Esophagus (tissue), 2 donors: ENCODE data around the gene PAPPA2. TPM values are rescaled to one million over a fixed set of nuclear protein-coding genes. Genes with fewer than 3 reads are reported as not detected.

ENCODE experiments used
- H3K27ac ChIP-seq, 2 donors: one replicate each; pipeline ENCODE4 v1.5.1; 2013; ENCODE audit warnings: low read depth in 2 of 2, mild to moderate bottlenecking in 2 of 2, inconsistent platforms in 1 of 2, low read length in 1 of 2, moderate library complexity in 1 of 2
- H3K27me3 ChIP-seq, 2 donors: one replicate each; pipeline ENCODE4 v1.6.1; 2013; ENCODE audit warnings: low read length in 2 of 2, control low read depth in 1 of 2, mild to moderate bottlenecking in 1 of 2; ENCODE audit not compliant: insufficient read depth in 2 of 2, control insufficient read depth in 1 of 2
- H3K36me3 ChIP-seq, 2 donors: one replicate each; pipeline ENCODE4 v1.6.1; 2013; ENCODE audit warnings: low read length in 1 of 2; ENCODE audit not compliant: control insufficient read depth in 2 of 2, insufficient read depth in 2 of 2
- H3K4me1 ChIP-seq, 2 donors: one replicate each; pipeline ENCODE4 v1.6.1; 2013; ENCODE audit warnings: low read length in 1 of 2; ENCODE audit not compliant: control insufficient read depth in 2 of 2, insufficient read depth in 2 of 2
- H3K4me3 ChIP-seq, 2 donors: one replicate each; pipeline ENCODE4 v1.5.1; 2013; ENCODE audit warnings: low read length in 2 of 2, mild to moderate bottlenecking in 2 of 2, low read depth in 1 of 2, moderate library complexity in 1 of 2
- H3K9me3 ChIP-seq, 2 donors: one replicate each; pipeline ENCODE4 v1.6.1; 2013; ENCODE audit warnings: mild to moderate bottlenecking in 2 of 2, low read depth in 1 of 2, low read length in 1 of 2, moderate library complexity in 1 of 2; ENCODE audit not compliant: control insufficient read depth in 2 of 2, insufficient read depth in 1 of 2
- WGBS, 2 donors: extraction: QIAGEN DNeasy Blood & Tissue Kit; methylation state at CpG; one replicate each; pipeline ENCODE4 v1.1.7; 2013; 5-methylcytosine and 5-hydroxymethylcytosine counted together
- polyA plus RNA-seq, 2 donors: library from polyadenylated mRNA; stranded (reverse); fragments of 200-250 nt; gene quantifications; one replicate each; pipeline ENCODE4 v1.2.3, GENCODE V29; 2013
- donor health status: healthy with polysubstance abuse.
- donor health status: Bipolar disorder and iron deficiency.

Gene PAPPA2
- polyA plus RNA-seq, 2 donors, result under 0.01 TPM; not detected in 1

DNA sequence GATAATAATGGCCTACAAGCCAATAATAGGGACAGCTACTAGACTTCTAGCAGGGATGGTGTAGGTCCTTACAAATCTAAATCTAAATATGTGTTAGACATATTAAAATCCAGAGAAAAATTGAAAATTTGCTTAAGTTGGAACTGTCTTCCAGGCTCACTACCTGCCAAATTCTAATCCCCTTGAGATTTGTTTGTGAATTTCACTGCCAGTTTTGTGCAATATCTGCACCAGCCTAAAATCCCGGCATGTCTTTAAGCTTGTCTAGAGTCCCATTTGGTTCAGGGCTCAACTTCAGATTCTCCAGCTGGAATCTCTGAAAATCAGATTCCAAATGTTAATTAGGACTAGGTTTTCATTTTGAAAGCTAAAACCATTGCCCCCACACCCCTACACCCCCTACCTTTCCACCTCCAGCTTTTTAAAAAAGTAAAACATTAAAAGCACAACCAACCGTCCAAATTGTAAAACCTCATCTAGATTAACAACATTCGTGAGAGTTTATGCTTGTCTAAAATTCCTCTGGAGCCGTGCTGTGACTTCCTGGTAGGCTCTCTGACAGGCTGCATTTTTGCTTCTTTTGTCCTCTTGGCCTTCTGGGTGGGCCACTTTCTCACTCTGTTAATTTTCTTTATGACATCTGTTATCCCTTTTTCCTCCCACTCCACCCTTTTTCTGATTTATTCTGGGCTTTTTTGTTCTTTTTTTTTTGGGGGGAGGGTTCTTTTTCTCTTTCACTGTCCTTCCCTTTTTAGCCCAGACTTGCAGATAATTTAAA, 348.7 kb downstream of the PAPPA2 start:
- Histone ChIP-seq H3K4me3 (no peak overlapping the region), H3K27me3 (no peaks in the 10 kb centered on the region), H3K4me1 (no peaks in the 10 kb centered on the region), H3K9me3 (no peaks in the 10 kb centered on the region), H3K36me3 (no peaks in the 10 kb centered on the region), H3K27ac (no peak overlapping the region)
- WGBS, 2 donors, result 20 to 32% methylated on average over 4 of the region's 4 CpGs

DNA sequence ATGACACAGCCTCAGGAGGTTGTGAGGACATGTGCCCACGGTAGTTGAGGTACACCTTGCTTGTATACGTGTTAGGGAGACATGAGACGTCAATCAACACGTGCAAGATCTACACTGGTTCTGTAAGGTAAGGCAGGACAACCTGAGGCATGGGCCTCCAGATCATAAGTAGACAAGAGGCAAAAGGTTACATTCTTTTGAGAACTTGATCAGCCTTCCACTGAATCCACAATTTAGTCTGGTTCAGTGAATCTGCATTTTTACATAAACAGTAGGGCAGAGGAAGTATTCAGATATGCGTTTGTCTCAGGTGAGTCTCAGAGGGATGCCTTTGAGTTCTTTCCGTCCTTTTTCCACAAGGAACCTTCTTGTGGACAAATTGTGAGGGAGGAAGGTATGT, 352.6 kb downstream of the PAPPA2 start:
- H3K4me1 ChIP-seq, result no peaks in the 10 kb centered on the region
- no peak overlapping the region for H3K27ac ChIP-seq
- H3K4me3 ChIP-seq, result no peak overlapping the region
- H3K27me3 ChIP-seq, result no peaks in the 10 kb centered on the region
- 82 to 85% methylated on average over 6 of the region's 6 CpGs for WGBS, 2 donors
- H3K9me3 ChIP-seq, result no peaks in the 10 kb centered on the region
- H3K36me3 ChIP-seq, result no peaks in the 10 kb centered on the region

DNA sequence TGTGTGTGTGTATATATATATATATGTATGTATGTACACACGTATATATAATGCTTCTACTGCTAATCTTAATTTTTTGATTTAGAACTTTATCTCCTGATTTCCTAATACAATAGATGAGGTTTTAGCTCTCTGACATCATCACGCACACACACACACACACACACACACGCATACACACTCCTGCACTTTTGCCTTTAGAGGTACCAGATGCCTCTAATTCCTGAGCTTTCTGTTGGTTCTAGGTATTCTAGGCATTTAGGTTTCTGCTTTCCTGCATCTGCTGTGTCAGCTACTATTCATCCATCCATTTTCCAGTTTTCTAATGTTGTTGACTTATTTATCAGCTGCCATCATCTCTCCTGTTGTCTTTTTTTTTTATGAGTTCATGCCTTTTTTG, 353.3 kb downstream of the PAPPA2 start:
- Histone ChIP-seq H3K27ac (no peak overlapping the region), H3K4me1 (no peaks in the 10 kb centered on the region), H3K4me3 (no peak overlapping the region), H3K27me3 (no peaks in the 10 kb centered on the region), H3K9me3 (no peaks in the 10 kb centered on the region), H3K36me3 (no peaks in the 10 kb centered on the region)
- WGBS, 2 donors, result 87 to 91% methylated on average over 3 of the region's 3 CpGs

DNA sequence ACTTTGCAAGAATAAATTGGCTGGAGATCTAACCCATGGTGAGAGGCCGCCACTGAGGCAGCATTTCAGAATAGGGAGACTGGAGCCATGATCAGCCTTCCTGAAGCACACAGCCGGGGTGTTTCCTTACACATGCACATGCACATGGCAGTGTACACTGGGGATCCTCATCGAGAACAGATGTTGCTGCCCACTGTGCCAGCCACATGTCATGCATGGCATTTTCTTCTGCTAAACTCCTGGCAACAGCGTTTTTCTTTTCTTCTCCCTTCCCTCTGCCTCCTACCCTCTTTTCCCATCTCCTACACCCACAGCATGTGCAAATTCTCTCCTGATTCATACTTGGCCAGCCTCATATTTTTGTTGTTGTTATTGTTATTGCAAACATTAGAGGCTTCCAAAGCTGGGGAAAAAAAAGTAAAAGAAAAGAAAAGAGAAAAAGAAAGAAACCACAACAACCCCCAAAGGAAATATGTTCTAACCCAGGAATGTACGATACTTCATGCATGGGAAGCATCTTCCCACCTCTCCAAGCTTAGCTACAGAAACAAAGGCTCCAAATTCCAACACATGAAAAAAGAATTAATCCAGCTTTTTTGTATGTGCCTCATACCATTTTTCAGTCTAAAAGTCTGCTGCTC, 357.5 kb downstream of the PAPPA2 start:
- H3K9me3 ChIP-seq, result no peaks in the 10 kb centered on the region
- 66 to 70% methylated on average over 5 of the region's 5 CpGs for WGBS, 2 donors
- H3K36me3 ChIP-seq, result no peaks in the 10 kb centered on the region
- no peaks in the 10 kb centered on the region for H3K27me3 ChIP-seq
- no peak overlapping the region for H3K4me3 ChIP-seq
- no peak overlapping the region for H3K27ac ChIP-seq
- H3K4me1 ChIP-seq, result no peaks in the 10 kb centered on the region

DNA sequence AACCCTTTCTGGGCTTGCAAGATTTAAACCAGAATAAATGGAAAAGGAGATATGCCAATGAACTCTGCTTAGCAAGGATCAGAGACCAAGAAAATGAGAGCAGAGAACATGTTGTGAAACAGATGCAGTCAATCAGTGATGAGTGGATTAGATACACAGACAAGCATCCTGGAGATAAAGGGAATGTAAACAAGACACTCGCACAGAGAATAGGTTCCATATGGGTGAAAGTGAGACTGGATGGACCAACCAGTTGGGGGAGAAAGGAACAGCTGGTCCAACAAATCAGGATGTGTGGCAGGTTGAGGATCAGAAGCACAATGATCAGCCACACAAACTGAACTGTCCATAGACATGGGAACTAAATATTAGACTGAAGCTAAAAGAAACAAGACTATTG, 363.3 kb downstream of the PAPPA2 start:
- H3K27ac ChIP-seq, result no peak overlapping the region

DNA sequence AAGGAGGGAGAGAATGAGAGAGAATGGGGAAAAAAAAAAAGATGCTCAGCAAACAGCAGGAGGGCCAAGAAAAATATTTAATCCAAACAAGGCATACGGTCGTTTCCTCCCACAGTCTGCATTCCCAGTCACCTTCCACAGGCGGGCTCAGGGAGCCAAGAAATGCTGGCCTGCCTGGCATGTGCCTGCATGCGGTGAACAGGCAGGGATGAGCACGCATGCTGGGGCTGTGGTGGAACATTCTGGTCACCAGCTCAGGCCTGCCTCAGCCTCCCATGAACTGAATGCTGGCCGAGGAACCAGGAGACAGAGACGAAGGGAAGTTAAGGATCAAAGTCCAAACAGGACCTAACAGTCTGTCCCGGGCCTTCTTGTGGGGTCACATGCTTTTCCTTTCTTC, 366.3 kb downstream of the PAPPA2 start:
- H3K9me3 ChIP-seq, result no peaks in the 10 kb centered on the region
- H3K4me3 ChIP-seq, result no peak overlapping the region
- WGBS, 2 donors, result 36 to 52% methylated on average over 8 of the region's 8 CpGs
- H3K36me3 ChIP-seq, result no peaks in the 10 kb centered on the region
- H3K4me1 ChIP-seq, result no peaks in the 10 kb centered on the region
- no peak overlapping the region for H3K27ac ChIP-seq
- H3K27me3 ChIP-seq, result no peaks in the 10 kb centered on the region

More for the DNA sequence above, 363.3 kb downstream of the PAPPA2 start:
- Histone ChIP-seq H3K36me3 (no peaks in the 10 kb centered on the region), H3K9me3 (no peaks in the 10 kb centered on the region), H3K4me3 (no peak overlapping the region), H3K4me1 (no peaks in the 10 kb centered on the region), H3K27me3 (no peaks in the 10 kb centered on the region)
- 18 to 21% methylated on average over 1 of the region's 1 CpG for WGBS, 2 donors

DNA sequence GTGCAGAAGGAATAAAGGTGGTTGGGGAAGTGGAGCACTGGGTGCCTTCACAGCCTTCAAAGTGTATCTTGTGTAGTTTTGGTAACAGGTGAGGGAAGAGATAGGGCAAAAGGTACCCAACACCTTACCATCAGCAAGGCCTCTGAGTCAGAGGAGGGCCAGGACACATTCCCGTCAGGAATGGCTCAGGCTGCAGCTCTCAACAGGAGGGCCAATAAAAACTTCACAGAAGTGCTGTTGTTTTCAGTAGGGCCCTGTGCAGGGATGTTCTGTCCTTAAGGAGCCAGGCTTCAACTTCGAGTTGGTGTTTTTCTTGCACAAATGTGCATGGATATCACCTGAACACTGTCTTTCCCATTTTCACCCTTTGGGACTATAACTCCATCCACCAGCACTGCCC, 368.2 kb downstream of the PAPPA2 start:
- H3K27me3 ChIP-seq, result no peaks in the 10 kb centered on the region
- no peak overlapping the region for H3K4me3 ChIP-seq
- no peaks in the 10 kb centered on the region for H3K4me1 ChIP-seq
- H3K36me3 ChIP-seq, result no peaks in the 10 kb centered on the region
- no peaks in the 10 kb centered on the region for H3K9me3 ChIP-seq
- 52 to 68% methylated on average over 2 of the region's 2 CpGs for WGBS, 2 donors
- H3K27ac ChIP-seq, result no peak overlapping the region

DNA sequence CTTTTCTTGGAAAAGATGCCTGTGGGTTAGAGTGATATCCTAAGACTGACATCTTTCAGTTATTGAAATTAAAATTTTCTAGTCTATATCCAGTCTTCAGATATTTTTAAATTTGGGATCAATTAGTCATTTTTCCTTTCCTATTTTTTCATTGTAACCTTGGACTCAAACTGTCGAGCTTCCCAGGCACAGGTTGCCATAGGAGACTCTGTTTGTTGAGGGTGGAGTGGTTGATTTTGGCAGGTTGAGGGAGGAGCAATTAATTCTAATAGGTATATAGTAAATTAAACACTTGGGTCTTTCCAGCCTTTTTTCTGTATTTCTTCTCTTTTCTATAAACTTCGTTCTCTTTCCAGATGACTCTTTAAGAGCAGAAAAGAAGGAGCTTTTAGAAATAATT, 374.7 kb downstream of the PAPPA2 start:
- Histone ChIP-seq H3K4me1 (no peaks in the 10 kb centered on the region), H3K27me3 (no peaks in the 10 kb centered on the region), H3K36me3 (no peaks in the 10 kb centered on the region), H3K4me3 (no peak overlapping the region), H3K27ac (no peak overlapping the region), H3K9me3 (no peaks in the 10 kb centered on the region)
- 33 to 48% methylated on average over 2 of the region's 2 CpGs for WGBS, 2 donors

DNA sequence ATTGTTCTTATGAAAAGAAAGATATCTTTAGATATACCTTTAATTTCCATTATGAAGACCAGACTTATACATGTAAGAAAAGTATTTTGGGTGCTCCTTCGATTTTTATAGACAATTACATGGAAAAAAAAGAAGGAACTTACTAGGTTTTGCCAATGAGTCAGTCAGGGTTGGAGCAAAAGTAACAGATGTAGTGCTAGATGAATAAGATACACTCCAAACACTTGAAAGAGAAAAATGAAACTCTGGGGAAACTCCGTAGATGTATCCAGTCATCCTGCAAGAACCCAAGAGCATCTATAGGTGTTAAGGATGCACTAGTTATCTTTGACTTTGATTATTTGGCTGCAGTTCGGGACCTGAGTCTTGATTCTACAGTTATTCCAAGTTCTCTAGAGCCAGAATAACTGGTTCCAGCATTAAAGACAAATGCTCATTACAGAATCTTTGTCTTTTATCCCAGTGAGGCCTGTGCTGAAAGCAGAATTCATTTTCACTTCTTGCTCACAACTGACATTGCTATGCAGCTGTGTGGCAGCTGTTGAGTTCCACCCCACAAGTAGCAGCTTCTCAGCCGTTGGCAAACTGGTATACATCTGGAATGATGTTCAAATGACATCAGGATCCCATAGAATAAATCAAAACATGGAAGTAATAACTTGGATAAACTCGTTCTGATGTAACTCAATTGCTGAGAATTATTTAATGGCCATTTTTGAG, 375.5 kb downstream of the PAPPA2 start:
- no peaks in the 10 kb centered on the region for H3K27me3 ChIP-seq
- WGBS, 2 donors, result 49 to 55% methylated on average over 5 of the region's 5 CpGs

More for the DNA sequence above, 375.5 kb downstream of the PAPPA2 start:
- Histone ChIP-seq H3K4me3 (no peak overlapping the region), H3K9me3 (no peaks in the 10 kb centered on the region), H3K4me1 (no peaks in the 10 kb centered on the region), H3K36me3 (no peaks in the 10 kb centered on the region), H3K27ac (no peak overlapping the region)
